ENCODE results near the gene MYO3B. TPM values are rescaled to one million over a fixed set of nuclear protein-coding genes. Genes with fewer than 3 reads are reported as not detected.

Gene MYO3B
- total and polyA plus RNA-seq, 11 donors, result 0.09 to 0.19 (median 0.10) TPM; not detected in 8

DNA sequence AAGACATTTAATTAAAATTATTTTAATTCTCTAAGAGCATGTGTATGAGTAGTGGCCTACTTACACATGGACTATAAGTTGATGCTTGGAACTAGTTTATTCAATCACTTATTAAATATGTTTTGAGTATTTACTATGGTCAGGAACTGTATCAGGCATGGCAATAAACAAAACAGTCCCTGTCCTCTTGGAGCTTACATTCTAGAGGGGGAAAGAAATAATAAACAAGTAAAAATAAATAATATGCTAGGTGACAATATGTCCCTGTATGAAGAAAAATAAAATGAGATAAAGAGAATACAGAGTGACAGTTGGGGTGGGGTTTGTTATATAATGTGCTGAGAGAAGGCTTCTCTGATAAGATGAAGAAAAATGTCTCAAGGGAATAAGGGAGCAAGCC lies 74.5 kb downstream of the MYO3B start:
- no peaks in the 10 kb centered on the region for H3K4me1 ChIP-seq
- intact Hi-C loops (cut with DNase I), result no loop called here
- H3K9me3 ChIP-seq, result peaks cover 0 to 7% (median 0%) of the 10 kb centered on the region in 12 donors
- no peaks in the 10 kb centered on the region for H3K36me3 ChIP-seq
- peaks cover 0 to 7% (median 0%) of the 10 kb centered on the region in 9 donors for H3K27me3 ChIP-seq
- DNase-seq, result no peak
- no peak for TF ChIP-seq POLR2A (IDR thresholded peaks at IDR 0.05)
- TF ChIP-seq, protein P1, sequence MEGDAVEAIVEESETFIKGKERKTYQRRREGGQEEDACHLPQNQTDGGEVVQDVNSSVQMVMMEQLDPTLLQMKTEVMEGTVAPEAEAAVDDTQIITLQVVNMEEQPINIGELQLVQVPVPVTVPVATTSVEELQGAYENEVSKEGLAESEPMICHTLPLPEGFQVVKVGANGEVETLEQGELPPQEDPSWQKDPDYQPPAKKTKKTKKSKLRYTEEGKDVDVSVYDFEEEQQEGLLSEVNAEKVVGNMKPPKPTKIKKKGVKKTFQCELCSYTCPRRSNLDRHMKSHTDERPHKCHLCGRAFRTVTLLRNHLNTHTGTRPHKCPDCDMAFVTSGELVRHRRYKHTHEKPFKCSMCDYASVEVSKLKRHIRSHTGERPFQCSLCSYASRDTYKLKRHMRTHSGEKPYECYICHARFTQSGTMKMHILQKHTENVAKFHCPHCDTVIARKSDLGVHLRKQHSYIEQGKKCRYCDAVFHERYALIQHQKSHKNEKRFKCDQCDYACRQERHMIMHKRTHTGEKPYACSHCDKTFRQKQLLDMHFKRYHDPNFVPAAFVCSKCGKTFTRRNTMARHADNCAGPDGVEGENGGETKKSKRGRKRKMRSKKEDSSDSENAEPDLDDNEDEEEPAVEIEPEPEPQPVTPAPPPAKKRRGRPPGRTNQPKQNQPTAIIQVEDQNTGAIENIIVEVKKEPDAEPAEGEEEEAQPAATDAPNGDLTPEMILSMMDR (IDR thresholded peaks at IDR 0.05), result no peak
- no peak overlapping the region for H3K4me3 ChIP-seq
- ATAC-seq, result no peak
- H3K27ac ChIP-seq, result no peak overlapping the region

DNA sequence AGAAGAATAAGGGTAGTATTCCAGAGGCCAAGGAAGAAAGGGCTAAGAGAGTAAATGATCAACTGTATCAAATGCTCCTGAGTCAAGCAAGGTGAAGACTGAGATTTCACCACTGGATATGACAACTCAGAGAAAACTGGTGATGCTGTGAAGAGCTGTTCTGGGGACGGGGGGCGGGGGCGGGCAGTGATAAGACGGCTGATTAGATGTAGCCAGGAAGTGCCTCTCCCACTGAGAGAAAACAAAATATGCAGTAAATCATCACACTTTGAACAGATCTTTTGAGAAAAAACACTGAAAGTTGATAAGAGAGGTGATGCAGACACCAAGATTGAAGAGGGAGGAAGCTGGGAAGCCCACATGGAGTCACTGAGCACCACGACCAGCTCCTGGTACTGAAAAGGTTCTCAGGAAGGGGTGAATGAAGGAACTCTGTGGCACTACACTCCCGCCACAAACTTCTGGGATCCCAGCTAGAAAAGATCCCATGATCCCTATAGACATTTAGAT lies 75.8 kb downstream of the MYO3B start:
- H3K36me3 ChIP-seq, result no peaks in the 10 kb centered on the region
- no peak for ATAC-seq
- H3K4me1 ChIP-seq, result no peaks in the 10 kb centered on the region
- H3K9me3 ChIP-seq, result peaks cover 0 to 7% (median 0%) of the 10 kb centered on the region in 12 donors
- DNase-seq, result no peak
- peaks cover 0 to 7% (median 0%) of the 10 kb centered on the region in 9 donors for H3K27me3 ChIP-seq
- WGBS, 4 donors, result 28 to 45% (median 37%) methylated on average over 5 to 6 of the region's 6 CpGs
- H3K4me3 ChIP-seq, result no peak overlapping the region
- intact Hi-C loops (cut with DNase I), result no loop called here
- TF ChIP-seq POLR2A (IDR thresholded peaks at IDR 0.05), result no peak
- TF ChIP-seq, protein P1 (IDR thresholded peaks at IDR 0.05), result no peak
- no peak overlapping the region for H3K27ac ChIP-seq

DNA sequence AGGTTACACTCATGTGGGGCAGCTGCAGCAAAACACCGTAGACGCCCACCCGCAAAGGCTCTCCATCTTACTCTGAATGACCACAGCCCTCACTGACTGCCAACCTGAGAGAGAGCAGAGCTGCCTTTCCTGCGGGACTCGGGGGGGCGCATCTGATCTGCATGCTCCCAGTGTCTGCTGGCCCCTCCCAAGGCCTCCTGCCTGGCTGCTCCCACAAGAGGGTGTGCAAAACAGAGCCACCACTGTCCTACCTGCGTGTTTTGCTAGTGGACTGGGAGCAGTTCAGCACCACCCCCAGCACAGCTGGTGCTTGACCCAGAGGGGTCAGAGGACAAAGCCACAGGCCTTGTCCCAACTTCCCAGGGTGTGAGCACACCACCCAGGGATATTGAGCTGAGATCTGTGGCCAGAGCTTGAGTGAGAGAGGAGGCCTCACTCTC lies 76.4 kb downstream of the MYO3B start:
- WGBS, 4 donors, result 40 to 80% (median 75%) methylated on average over 1 to 7 of the region's 7 CpGs
- H3K9me3 ChIP-seq, result peaks cover 0 to 7% (median 0%) of the 10 kb centered on the region in 12 donors
- TF ChIP-seq, protein P1 (IDR thresholded peaks at IDR 0.05), result no peak
- no peak for TF ChIP-seq POLR2A (IDR thresholded peaks at IDR 0.05)

DNA sequence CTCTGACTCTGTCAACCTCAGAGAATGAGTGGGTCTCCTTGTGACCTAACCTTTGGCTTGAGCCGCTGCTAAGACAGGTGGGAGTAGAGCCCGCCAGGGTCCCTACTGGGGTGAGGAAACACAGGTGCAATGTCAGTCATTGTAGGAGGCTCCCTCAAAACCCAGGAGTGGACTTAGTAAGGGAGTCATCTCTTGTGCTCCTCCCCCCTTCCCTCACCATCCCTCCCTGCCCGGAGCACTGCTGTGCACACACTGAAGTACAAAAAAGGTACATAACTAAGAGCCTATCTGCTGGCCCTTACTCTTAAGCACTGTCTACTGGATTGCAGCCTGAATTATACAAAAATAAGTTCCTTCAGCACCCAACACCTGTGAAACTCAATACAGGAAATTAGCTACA lies 77.2 kb downstream of the MYO3B start:
- no peak overlapping the region for H3K27ac ChIP-seq
- no peaks in the 10 kb centered on the region for H3K36me3 ChIP-seq
- H3K9me3 ChIP-seq, result peaks cover 0 to 9% (median 0%) of the 10 kb centered on the region in 12 donors
- WGBS, 4 donors, result 73 to 84% (median 75%) methylated on average over 3 of the region's 3 CpGs
- intact Hi-C loops (cut with DNase I), result no loop called here
- H3K4me1 ChIP-seq, result no peaks in the 10 kb centered on the region
- no peak for TF ChIP-seq POLR2A (IDR thresholded peaks at IDR 0.05)
- TF ChIP-seq, protein P1 (IDR thresholded peaks at IDR 0.05), result no peak
- peaks cover 0 to 7% (median 0%) of the 10 kb centered on the region in 9 donors for H3K27me3 ChIP-seq
- H3K4me3 ChIP-seq, result no peak overlapping the region
- ATAC-seq, result no peak
- DNase-seq, result no peak

More for the DNA sequence above, 76.4 kb downstream of the MYO3B start:
- intact Hi-C loops (cut with DNase I), result no loop called here
- no peak for DNase-seq
- Histone ChIP-seq H3K27ac (no peak overlapping the region), H3K27me3 (peaks cover 0 to 7% (median 0%) of the 10 kb centered on the region in 9 donors), H3K4me3 (no peak overlapping the region), H3K36me3 (no peaks in the 10 kb centered on the region), H3K4me1 (no peaks in the 10 kb centered on the region)
- no peak for ATAC-seq
